Measurements from ENCODE around the gene HEPACAM2. TPM values are rescaled to one million over a fixed set of nuclear protein-coding genes. Genes with fewer than 3 reads are reported as not detected.
A peak's percentile ranks its signal among the peaks of the same experiment; 100 is the strongest.

Gene HEPACAM2
- total and polyA plus RNA-seq, 7 donors = 0.01 TPM; not detected in 6

DNA sequence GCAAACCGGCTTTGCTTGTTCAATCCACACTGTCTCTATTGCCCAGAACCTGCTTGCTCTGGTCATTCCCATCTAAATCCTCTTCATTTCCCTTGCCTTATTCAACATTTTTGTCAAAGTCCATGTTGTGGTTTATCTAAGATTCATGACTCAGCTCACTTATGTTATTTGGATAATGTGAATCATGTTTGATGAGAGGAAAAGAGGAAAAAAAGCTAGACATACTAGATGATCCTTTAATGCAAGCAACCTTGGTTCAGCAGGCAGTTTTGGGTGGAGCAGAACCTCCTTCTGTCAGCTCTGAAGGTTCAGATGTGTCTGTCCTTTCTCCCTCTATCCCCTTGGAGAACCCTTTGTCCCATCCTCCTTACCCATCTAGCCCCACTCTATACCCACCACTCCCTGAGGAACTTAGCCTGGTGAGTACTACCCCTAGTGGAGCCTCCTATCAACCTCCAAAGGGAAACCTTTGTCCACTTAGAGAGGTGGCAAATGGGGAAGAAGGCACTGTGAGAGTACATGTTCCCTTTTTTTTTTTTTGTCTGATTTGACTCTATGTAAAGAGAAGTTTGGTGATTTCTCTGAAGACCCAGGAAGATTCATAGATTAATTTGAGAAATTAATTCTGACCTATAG, 76.0 kb downstream of the HEPACAM2 start:
- WGBS, 3 donors = 89 to 96% (median 90%) methylated on average over 1 of the region's 1 CpG
- Histone ChIP-seq H3K4me3 (no peak overlapping the region), H3K9me3 (no peaks in the 10 kb centered on the region), H3K36me3 (ENCODE audit: insufficient read depth in 1 of 2, low read depth in 1 of 2) (no peaks in the 10 kb centered on the region), H3K27ac (no peak overlapping the region), H3K4me1 (peaks cover 15% of the 10 kb centered on the region), H3K27me3 (ENCODE audit: insufficient read depth in 3 of 3, low read length in 2 of 3) (no peaks in the 10 kb centered on the region)
- ATAC-seq (no peak), DNase-seq (no peak)
- intact Hi-C loops (cut with DNase I) = no loop called here
- TF ChIP-seq, protein P1, sequence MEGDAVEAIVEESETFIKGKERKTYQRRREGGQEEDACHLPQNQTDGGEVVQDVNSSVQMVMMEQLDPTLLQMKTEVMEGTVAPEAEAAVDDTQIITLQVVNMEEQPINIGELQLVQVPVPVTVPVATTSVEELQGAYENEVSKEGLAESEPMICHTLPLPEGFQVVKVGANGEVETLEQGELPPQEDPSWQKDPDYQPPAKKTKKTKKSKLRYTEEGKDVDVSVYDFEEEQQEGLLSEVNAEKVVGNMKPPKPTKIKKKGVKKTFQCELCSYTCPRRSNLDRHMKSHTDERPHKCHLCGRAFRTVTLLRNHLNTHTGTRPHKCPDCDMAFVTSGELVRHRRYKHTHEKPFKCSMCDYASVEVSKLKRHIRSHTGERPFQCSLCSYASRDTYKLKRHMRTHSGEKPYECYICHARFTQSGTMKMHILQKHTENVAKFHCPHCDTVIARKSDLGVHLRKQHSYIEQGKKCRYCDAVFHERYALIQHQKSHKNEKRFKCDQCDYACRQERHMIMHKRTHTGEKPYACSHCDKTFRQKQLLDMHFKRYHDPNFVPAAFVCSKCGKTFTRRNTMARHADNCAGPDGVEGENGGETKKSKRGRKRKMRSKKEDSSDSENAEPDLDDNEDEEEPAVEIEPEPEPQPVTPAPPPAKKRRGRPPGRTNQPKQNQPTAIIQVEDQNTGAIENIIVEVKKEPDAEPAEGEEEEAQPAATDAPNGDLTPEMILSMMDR (IDR thresholded peaks at IDR 0.05) = no peak

DNA sequence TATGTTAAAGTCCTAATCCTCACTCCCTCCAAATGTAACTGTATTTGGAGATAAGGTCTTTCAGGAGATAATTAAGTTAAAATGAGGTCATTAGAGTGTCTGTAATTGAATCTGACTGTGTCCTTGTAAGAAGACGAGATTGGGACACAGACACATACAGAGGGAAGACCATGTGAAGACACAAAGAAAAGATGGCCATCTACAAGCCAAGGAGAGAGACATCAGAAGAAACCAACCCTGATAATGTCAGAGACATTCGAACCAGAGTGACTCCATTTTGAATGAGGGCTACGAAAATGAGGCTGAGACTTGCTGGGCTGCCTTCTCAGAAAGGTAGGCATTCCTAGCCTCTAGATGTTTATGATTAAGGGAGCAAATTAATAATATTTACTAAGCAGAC, 77.5 kb downstream of the HEPACAM2 start:
- WGBS, 3 donors = 74 to 84% (median 76%) methylated on average over 3 of the region's 3 CpGs
- H3K36me3 ChIP-seq (ENCODE audit: insufficient read depth in 1 of 2, low read depth in 1 of 2) = peaks cover 2 to 3% of the 10 kb centered on the region in 2 donors
- no peak for DNase-seq

DNA sequence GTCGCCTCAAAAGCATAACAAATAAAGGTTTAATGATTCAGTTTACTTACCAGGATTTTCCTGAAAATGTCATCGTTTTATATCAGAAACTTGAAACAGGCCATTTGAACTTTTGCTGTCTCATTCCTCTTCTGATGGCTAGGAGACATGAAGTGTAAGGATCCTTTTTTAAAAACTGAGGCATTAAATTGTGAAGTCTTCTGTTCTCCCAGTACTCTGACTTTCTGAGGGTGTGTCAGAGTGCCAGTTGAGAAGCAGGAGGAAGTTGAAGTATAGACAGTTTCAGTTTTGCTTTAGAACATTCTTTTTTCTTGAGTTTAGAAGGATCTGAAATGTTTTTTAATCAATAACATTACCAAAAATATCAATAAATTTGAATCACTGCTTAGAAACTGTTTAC, 78.1 kb downstream of the HEPACAM2 start, which contains the start of gene SAMD9L:
Gene SAMD9L (minus strand): TSS at position 242 of the 400 bp plus-strand sequence. CDS start 12,414 bp downstream, outside the sequence.
- ATAC-seq (peak in 1 of 4 donors; percentile 55), DNase-seq (no peak)
- H3K9me3 ChIP-seq = no peaks in the 10 kb centered on the region
- intact Hi-C loops (cut with DNase I) = no loop called here
- peaks cover 3 to 5% of the 10 kb centered on the region in 2 donors for H3K36me3 ChIP-seq (ENCODE audit: insufficient read depth in 1 of 2, low read depth in 1 of 2)
- no peaks in the 10 kb centered on the region for H3K27me3 ChIP-seq (ENCODE audit: insufficient read depth in 3 of 3, low read length in 2 of 3)
- TF ChIP-seq, protein P1 (IDR thresholded peaks at IDR 0.05) = no peak
- H3K27ac ChIP-seq = peak within 1 kb of the TSS; percentile 11
- WGBS, 3 donors = 13 to 21% (median 13%) methylated on average over 2 of the region's 2 CpGs
- H3K4me3 ChIP-seq = peak within 1 kb of the TSS; percentile 54
- H3K4me1 ChIP-seq = peaks cover 15% of the 10 kb centered on the region

More for the DNA sequence above, 77.5 kb downstream of the HEPACAM2 start:
- Histone ChIP-seq H3K27ac (peak overlapping the region; percentile 11), H3K9me3 (no peaks in the 10 kb centered on the region), H3K27me3 (ENCODE audit: insufficient read depth in 3 of 3, low read length in 2 of 3) (no peaks in the 10 kb centered on the region), H3K4me3 (peak overlapping the region; percentile 54), H3K4me1 (peaks cover 15% of the 10 kb centered on the region)
- TF ChIP-seq, protein P1 (IDR thresholded peaks at IDR 0.05) = no peak
- intact Hi-C loops (cut with DNase I) = no loop called here
- ATAC-seq = no peak

DNA sequence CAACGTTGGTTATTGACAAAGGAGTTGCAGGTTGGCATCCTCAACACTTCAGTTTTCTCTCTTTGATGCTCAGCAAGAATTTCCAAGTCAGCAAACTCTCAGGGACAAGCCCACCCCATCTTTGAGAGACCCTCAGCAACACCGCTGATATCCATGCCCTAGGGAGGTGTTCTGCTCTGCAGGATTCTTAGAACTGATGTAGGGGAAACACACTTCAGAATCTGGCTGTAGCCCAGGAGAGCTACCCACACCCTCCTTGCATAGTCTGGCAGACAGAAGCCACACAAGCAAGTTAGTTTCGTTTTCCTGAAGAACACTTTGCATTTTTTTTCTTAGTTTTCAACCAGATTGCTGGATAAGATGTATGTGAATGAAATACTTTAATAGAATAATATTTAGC, 78.9 kb downstream of the HEPACAM2 start:
- H3K4me1 ChIP-seq = peaks cover 15% of the 10 kb centered on the region
- H3K9me3 ChIP-seq = no peaks in the 10 kb centered on the region
- peaks cover 5 to 7% of the 10 kb centered on the region in 2 donors for H3K36me3 ChIP-seq (ENCODE audit: insufficient read depth in 1 of 2, low read depth in 1 of 2)
- H3K27me3 ChIP-seq (ENCODE audit: insufficient read depth in 3 of 3, low read length in 2 of 3) = no peaks in the 10 kb centered on the region
- H3K4me3 ChIP-seq = peak overlapping the region; percentile 54
- WGBS, 3 donors = 3 to 8% (median 5%) methylated on average over 3 of the region's 3 CpGs
- H3K27ac ChIP-seq = no peak overlapping the region
- peak in 3 of 4 donors; percentile 64 to 66 (median 65) for ATAC-seq
- no peak for DNase-seq
- TF ChIP-seq, protein P1 (IDR thresholded peaks at IDR 0.05) = no peak
- intact Hi-C loops (cut with DNase I) = no loop called here

Measured in psoas muscle (tissue), 8 donors.